Activated CD8-positive, alpha-beta memory T cell treated with anti-CD3 and anti-CD28 coated beads, Interleukin-2, amount 10 ng/mL, durations not matched to agents 7 days and 5 days (primary cell): Measurements from ENCODE around the gene MTHFSD. TPM values are rescaled to one million over a fixed set of nuclear protein-coding genes. Genes with fewer than 3 reads are reported as not detected.

ENCODE experiments used
- ATAC-seq: fragments of 150-1000 bp; cut with Tn5 transposase; one replicate; pipeline ENCODE4 v1.10.0; 2021; ENCODE audit warnings: moderate library complexity
- CTCF ChIA-PET: fragments of 350-600 bp; sonication (Branson Sonifier 250); formaldehyde crosslinking; loops from one replicate; lab custom pipeline; 2021; ENCODE audit warnings: antibody characterized with exemption; lab: Charles Lee
- DNase-seq: peaks from one replicate; pipeline ENCODE4 v3.0.0-alpha.2; 2020
- H3K27ac Mint-ChIP-seq: one replicate; pipeline ENCODE4 v1.8.0; 2021; ENCODE audit warnings: mild to moderate bottlenecking, mixed read lengths
- H3K27me3 Mint-ChIP-seq: one replicate; pipeline ENCODE4 v1.8.0; 2021; ENCODE audit warnings: mixed read lengths
- H3K36me3 Mint-ChIP-seq: one replicate; pipeline ENCODE4 v1.8.0; 2021; ENCODE audit warnings: mild to moderate bottlenecking, mixed read lengths
- H3K4me1 Mint-ChIP-seq: one replicate; pipeline ENCODE4 v1.8.0; 2021; ENCODE audit warnings: mixed read lengths
- H3K4me3 Mint-ChIP-seq: one replicate; pipeline ENCODE4 v1.8.0; 2021; ENCODE audit warnings: mild to moderate bottlenecking, moderate library complexity, mixed read lengths
- H3K9me3 Mint-ChIP-seq: one replicate; pipeline ENCODE4 v1.8.0; 2022; ENCODE audit warnings: low read depth, mixed read lengths
- total RNA-seq, 2 experiments: library from RNA; stranded (reverse); gene quantifications; one replicate each; pipeline ENCODE4 v1.2.3, GENCODE V29; 2021

The MTHFSD gene
- total RNA-seq, 2 experiments from 2014 or later = 23.2 to 25.3 TPM

DNA sequence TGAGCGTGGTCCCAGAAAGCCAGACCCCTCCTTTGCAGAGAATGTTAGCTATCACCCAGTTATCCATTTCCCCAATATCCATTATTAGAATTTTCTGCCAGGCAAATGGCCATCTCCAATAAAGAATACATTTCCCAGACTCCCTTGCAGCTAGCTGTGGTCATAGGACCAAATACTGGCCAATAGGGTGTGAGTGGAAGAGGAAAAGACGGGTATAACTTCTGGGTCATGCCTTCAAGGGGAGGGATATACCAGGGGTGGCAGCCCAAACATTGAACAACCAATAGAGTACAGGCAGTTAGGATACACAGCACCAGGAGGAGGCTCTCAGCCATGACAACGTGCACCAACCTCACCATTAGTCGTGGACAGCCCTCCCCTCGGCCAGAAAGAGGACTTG, 70.8 kb downstream of the MTHFSD start:
- H3K4me3 Mint-ChIP-seq = no peak overlapping the region
- H3K27ac Mint-ChIP-seq = no peak overlapping the region
- no peaks in the 10 kb centered on the region for H3K36me3 Mint-ChIP-seq
- DNase-seq (no peak), ATAC-seq (no peak)
- H3K9me3 Mint-ChIP-seq = no peaks in the 10 kb centered on the region
- H3K4me1 Mint-ChIP-seq = no peaks in the 10 kb centered on the region
- CTCF ChIA-PET = no interaction called here
- peaks cover 3% of the 10 kb centered on the region for H3K27me3 Mint-ChIP-seq

- Mint-ChIP-seq H3K27ac (no peak overlapping the region), H3K9me3 (no peaks in the 10 kb centered on the region), H3K4me1 (no peaks in the 10 kb centered on the region), H3K36me3 (no peaks in the 10 kb centered on the region), H3K4me3 (no peak overlapping the region), H3K27me3 (peaks cover 17% of the 10 kb centered on the region)
- CTCF ChIA-PET = no interaction called here
- ATAC-seq = no peak
- no peak for DNase-seq
Observed at GRCh38 chr16:86481607-86482006, 73.4 kb downstream of the MTHFSD start.

DNA sequence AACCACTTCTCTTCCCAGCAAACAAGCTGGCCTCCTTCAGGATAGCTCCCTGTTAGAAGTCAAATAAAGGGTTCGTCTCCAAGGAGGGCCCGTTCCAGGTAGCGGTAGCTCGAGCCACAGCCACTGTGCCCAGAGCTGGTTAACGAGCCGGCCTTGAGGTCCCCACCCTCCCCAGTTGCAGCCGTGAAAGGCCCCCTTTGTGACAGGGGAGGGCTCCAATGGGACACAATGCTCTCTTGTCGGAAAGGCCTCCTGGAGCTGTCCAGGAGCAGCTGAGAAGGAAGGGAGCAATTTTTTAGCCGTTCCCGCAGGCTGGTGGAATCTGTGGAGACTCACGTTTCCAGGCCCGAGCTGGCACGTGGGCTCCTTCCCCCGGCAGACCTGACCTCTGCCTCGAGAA, 74.6 kb downstream of the MTHFSD start:
- Mint-ChIP-seq H3K36me3 (no peaks in the 10 kb centered on the region), H3K9me3 (no peaks in the 10 kb centered on the region), H3K27me3 (peaks cover 18% of the 10 kb centered on the region), H3K4me1 (no peaks in the 10 kb centered on the region), H3K27ac (no peak overlapping the region), H3K4me3 (no peak overlapping the region)
- ATAC-seq = no peak
- no peak for DNase-seq
- CTCF ChIA-PET = no interaction called here

Other genes with a start within 250 kb of the MTHFSD start
- gene FOXF1, start 44.7 kb downstream of the MTHFSD start, total RNA-seq = not detected
- gene FOXC2, start 11.6 kb upstream of the MTHFSD start, total RNA-seq = not detected
- gene FOXL1, start 23.3 kb upstream of the MTHFSD start, total RNA-seq = not detected